Measurements from ENCODE around the gene C21orf58.
"Not testable (repeated sequence)": the region's sequence is repeated elsewhere in the genome, so short reads cannot be mapped to it uniquely, and the experiment has no call there.

C21orf58 gene

DNA sequence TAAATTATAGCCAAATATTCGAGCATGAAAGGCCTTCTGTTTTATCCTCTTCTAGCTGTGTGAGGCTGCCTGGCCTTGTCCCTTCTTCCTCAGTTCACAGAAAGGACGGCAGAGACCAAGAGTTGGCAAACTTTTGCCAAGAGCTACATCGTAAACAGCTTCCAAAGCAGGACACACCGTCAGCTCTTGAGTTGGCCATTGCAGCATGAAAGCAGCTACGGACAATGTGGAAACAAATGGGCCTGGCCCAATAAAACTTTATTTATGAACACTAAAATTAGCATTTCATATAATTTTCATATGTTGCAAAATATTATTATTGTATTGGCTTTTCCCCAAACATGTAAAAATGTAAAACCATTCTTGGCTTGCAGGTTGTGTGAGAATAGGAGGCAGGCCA lies 10.7 kb downstream of the C21orf58 start:
- H3K9ac ChIP-seq: no peak overlapping the region
- peaks cover 0 to 98% (median 92%) of the 10 kb centered on the region in 11 experiments; a peak in 20 of 22 replicates for H3K36me3 ChIP-seq
- peaks cover 0 to 13% (median 0%) of the 10 kb centered on the region in 11 experiments; a peak in 1 of 22 replicates for H3K9me3 ChIP-seq (replicated peaks in 1 of 11)
- no peaks in the 10 kb centered on the region for H3K27me3 ChIP-seq
- no peak overlapping the region for H3K4me2 ChIP-seq
- H3K4me1 ChIP-seq: peaks cover 0 to under 1% (median 0%) of the 10 kb centered on the region in 10 experiments; a peak in 1 of 20 replicates
- no peak overlapping the region for H3K4me3 ChIP-seq
- TF ChIP-seq Cebpa-rat (IDR thresholded peaks at IDR 0.05): no peak
- no peak overlapping the region for H3K27ac ChIP-seq
- peaks cover 0 to 55% (median 7%) of the 10 kb centered on the region in 11 experiments; a peak in 11 of 22 replicates for H4K20me1 ChIP-seq

- Histone ChIP-seq H3K4me3 (no peak overlapping the region), H3K4me1 (no peaks in the 10 kb centered on the region), H3K9me3 (replicated peaks in 1 of 11) (peaks cover 0 to 13% (median 0%) of the 10 kb centered on the region in 11 experiments; a peak in 1 of 22 replicates), H4K20me1 (peaks cover 0 to 52% (median 0%) of the 10 kb centered on the region in 11 experiments; a peak in 6 of 22 replicates), H3K9ac (no peak overlapping the region), H3K4me2 (no peak overlapping the region), H3K36me3 (peaks cover 0 to 98% (median 94%) of the 10 kb centered on the region in 11 experiments; a peak in 20 of 22 replicates), H3K27me3 (no peaks in the 10 kb centered on the region), H3K27ac (no peak overlapping the region)
- no peak for TF ChIP-seq Cebpa-rat (IDR thresholded peaks at IDR 0.05)
Measured at GRCh38 chr21:46311568-46311967, 12.1 kb downstream of the C21orf58 start.

DNA sequence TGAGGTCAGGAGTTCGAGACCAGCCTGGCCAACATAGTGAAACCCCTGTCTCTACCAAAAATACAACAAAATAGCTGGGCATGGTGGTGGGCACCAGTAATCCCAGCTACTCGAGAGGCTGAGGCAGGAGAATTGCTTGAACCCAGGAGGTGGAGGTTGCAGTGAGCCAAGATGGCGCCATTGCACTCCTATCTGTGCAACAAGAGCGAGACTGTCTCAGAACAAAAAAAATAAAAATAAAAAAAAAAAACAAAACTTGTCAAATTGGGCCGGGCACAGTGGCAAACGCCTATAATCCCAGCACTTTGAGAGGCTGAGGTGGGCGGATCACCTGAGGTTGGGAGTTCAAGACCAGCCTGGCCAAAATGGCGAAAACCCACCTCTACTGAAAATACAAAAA lies 13.4 kb downstream of the C21orf58 start:
- H4K20me1 ChIP-seq: peaks cover 0 to 46% (median 0%) of the 10 kb centered on the region in 11 experiments; a peak in 6 of 22 replicates
- H3K27me3 ChIP-seq, H3K4me1 ChIP-seq, H3K4me3 ChIP-seq, H3K27ac ChIP-seq, H3K4me2 ChIP-seq, H3K9ac ChIP-seq: not testable (repeated sequence)
- H3K9me3 ChIP-seq (replicated peaks in 1 of 11): peaks cover 0 to 13% (median 0%) of the 10 kb centered on the region in 11 experiments; a peak in 1 of 22 replicates
- peaks cover 10 to 98% (median 96%) of the 10 kb centered on the region in 11 experiments; a peak in 21 of 22 replicates for H3K36me3 ChIP-seq

- Histone ChIP-seq H3K9me3 (replicated peaks in 1 of 11) (peaks cover 0 to 13% (median 0%) of the 10 kb centered on the region in 11 experiments; a peak in 1 of 22 replicates), H3K9ac (no peak overlapping the region), H3K27ac (no peak overlapping the region), H3K4me1 (no peaks in the 10 kb centered on the region), H3K4me2 (no peak overlapping the region), H3K4me3 (no peak overlapping the region), H3K27me3 (no peaks in the 10 kb centered on the region), H3K36me3 (peaks cover 17 to 94% (median 92%) of the 10 kb centered on the region in 11 experiments), H4K20me1 (peaks cover 0 to 36% (median 0%) of the 10 kb centered on the region in 11 experiments; a peak in 6 of 22 replicates)
- no peak for TF ChIP-seq Cebpa-rat (IDR thresholded peaks at IDR 0.05)
Measured at GRCh38 chr21:46308431-46308830, 15.2 kb downstream of the C21orf58 start.

- Histone ChIP-seq H3K4me1 (no peaks in the 10 kb centered on the region), H4K20me1 (peaks cover 0 to 35% (median 0%) of the 10 kb centered on the region in 11 experiments; a peak in 6 of 22 replicates), H3K9me3 (replicated peaks in 1 of 11) (peaks cover 0 to 6% (median 0%) of the 10 kb centered on the region in 11 experiments; a peak in 1 of 22 replicates), H3K4me2 (no peak overlapping the region), H3K4me3 (no peak overlapping the region), H3K27ac (no peak overlapping the region), H3K27me3 (no peaks in the 10 kb centered on the region), H3K9ac (no peak overlapping the region), H3K36me3 (peaks cover 17 to 92% (median 91%) of the 10 kb centered on the region in 11 experiments)
- no peak for TF ChIP-seq Cebpa-rat (IDR thresholded peaks at IDR 0.05)
Measured at GRCh38 chr21:46307625-46308024, 16.0 kb downstream of the C21orf58 start.

DNA sequence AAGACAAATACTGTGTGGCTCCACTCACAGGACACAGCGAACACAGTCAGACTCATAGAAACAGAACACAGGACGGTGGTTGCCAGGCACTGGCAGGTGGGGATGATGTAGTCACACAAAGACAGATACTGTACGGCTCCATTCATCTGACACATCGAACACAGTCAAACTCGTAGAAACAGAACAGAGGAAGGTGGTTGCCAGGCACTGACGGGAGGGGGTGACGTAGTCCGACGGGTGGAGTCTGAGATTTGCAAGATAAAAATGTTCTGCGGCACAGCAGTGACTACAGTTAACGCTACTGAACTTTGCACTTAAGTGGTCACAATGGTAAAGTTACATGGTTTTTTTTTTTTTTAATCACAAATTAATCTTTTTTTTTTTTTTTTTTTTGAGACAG lies 18.7 kb downstream of the C21orf58 start:
- H3K9me3 ChIP-seq (replicated peaks in 1 of 11): no peaks in the 10 kb centered on the region
- no peak overlapping the region for H3K9ac ChIP-seq
- no peak for TF ChIP-seq Cebpa-rat (IDR thresholded peaks at IDR 0.05)
- H3K4me1 ChIP-seq: no peaks in the 10 kb centered on the region
- peaks cover 0 to 50% (median 0%) of the 10 kb centered on the region in 11 experiments; a peak in 7 of 22 replicates for H4K20me1 ChIP-seq
- no peak overlapping the region for H3K27ac ChIP-seq
- H3K36me3 ChIP-seq: peaks cover 21 to 95% (median 94%) of the 10 kb centered on the region in 11 experiments
- H3K27me3 ChIP-seq: no peaks in the 10 kb centered on the region
- no peak overlapping the region for H3K4me3 ChIP-seq
- no peak overlapping the region for H3K4me2 ChIP-seq

DNA sequence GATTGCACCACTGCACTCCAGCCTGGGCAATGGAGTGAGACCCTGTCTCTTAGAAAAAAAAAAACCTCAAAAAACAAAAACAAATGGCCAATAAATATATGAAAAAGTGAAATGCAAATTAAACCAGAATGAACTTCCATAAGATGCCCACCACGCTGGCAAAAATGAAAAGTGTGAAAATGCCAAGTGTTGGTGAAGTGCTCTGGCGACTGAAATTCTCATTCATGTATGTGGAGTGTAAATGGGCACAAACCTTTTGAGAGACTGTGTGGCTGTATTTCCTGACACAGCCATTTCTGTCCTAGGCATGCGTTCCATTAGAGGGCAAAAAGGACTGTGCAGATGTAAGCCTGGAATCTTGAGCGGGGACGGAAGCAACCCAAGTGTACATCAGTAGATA lies 19.2 kb downstream of the C21orf58 start:
- Histone ChIP-seq H3K4me1 (no peaks in the 10 kb centered on the region), H3K27me3 (no peaks in the 10 kb centered on the region), H3K4me3 (no peak overlapping the region), H3K9ac (no peak overlapping the region), H3K36me3 (peaks cover 21 to 95% (median 94%) of the 10 kb centered on the region in 11 experiments), H4K20me1 (peaks cover 0 to 47% (median 0%) of the 10 kb centered on the region in 11 experiments; a peak in 7 of 22 replicates), H3K9me3 (replicated peaks in 1 of 11) (no peaks in the 10 kb centered on the region), H3K27ac (no peak overlapping the region), H3K4me2 (no peak overlapping the region)
- TF ChIP-seq Cebpa-rat (IDR thresholded peaks at IDR 0.05): no peak

GRCh38 chr21:46301759-46302158 lies 21.9 kb downstream of the C21orf58 start:
- no peak overlapping the region for H3K4me2 ChIP-seq
- H3K27me3 ChIP-seq: peaks cover 0 to 11% (median 8%) of the 10 kb centered on the region in 11 experiments; a peak in 9 of 22 replicates
- H4K20me1 ChIP-seq: peaks cover 0 to 28% (median 0%) of the 10 kb centered on the region in 11 experiments; a peak in 6 of 22 replicates
- no peak overlapping the region for H3K27ac ChIP-seq
- no peak overlapping the region for H3K9ac ChIP-seq
- H3K4me1 ChIP-seq: peaks cover 0 to 11% (median 10%) of the 10 kb centered on the region in 10 experiments; a peak in 14 of 20 replicates
- no peaks in the 10 kb centered on the region for H3K9me3 ChIP-seq (replicated peaks in 1 of 11)
- TF ChIP-seq Cebpa-rat (IDR thresholded peaks at IDR 0.05): no peak
- H3K36me3 ChIP-seq: peaks cover 21 to 80% (median 75%) of the 10 kb centered on the region in 11 experiments
- H3K4me3 ChIP-seq: no peak overlapping the region

DNA sequence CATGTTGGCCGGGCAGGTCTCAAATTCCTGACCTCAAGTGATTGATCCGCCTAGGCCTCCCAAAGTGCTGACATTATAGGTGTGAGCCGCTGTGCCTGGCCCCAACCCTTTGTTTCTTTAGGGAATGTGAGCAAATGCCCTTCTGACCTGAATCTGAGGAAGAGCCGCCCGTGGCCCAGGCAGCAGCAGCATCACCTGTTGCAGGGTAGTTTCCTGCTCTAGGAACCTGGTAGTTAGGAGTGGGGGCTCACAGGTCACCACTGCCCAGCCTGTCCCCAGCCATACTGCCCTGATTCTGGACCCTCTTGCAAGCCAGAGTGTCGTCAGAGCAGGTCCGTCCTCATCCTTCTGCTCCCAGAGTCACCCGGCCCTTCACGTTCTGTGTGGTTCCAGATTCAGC lies 24.5 kb downstream of the C21orf58 start:
- H3K4me2 ChIP-seq: no peak overlapping the region
- TF ChIP-seq Cebpa-rat (IDR thresholded peaks at IDR 0.05): no peak

More for the DNA sequence above, 24.5 kb downstream of the C21orf58 start:
- no peaks in the 10 kb centered on the region for H3K9me3 ChIP-seq (replicated peaks in 1 of 11)
- no peak overlapping the region for H3K9ac ChIP-seq
- no peak overlapping the region for H3K27ac ChIP-seq
- peaks cover 11 to 23% (median 21%) of the 10 kb centered on the region in 10 experiments for H3K4me1 ChIP-seq
- H3K36me3 ChIP-seq: peaks cover 4 to 54% (median 49%) of the 10 kb centered on the region in 11 experiments; a peak in 21 of 22 replicates
- peaks cover 0 to 20% (median 0%) of the 10 kb centered on the region in 11 experiments; a peak in 5 of 22 replicates for H4K20me1 ChIP-seq
- no peak overlapping the region for H3K4me3 ChIP-seq
- peaks cover 0 to 11% (median 8%) of the 10 kb centered on the region in 11 experiments; a peak in 9 of 22 replicates for H3K27me3 ChIP-seq
